Glutamatergic neuron (in vitro differentiated cells): ENCODE results near the gene NUDT14. TPM values are rescaled to one million over a fixed set of nuclear protein-coding genes. Genes with fewer than 3 reads are reported as not detected.

Source experiments
- DNase-seq: peaks from one replicate; pipeline ENCODE4 v3.0.0; 2022
- H3K27ac Mint-ChIP-seq: one replicate; pipeline ENCODE4 v1.8.0; 2020; ENCODE audit warnings: mild to moderate bottlenecking, mixed read lengths, inconsistent platforms; ENCODE audit not compliant: unreplicated experiment
- H3K27me3 Mint-ChIP-seq: one replicate; pipeline ENCODE4 v1.8.0; 2020; ENCODE audit warnings: mild to moderate bottlenecking, moderate library complexity, mixed read lengths, inconsistent platforms; ENCODE audit not compliant: unreplicated experiment
- H3K36me3 Mint-ChIP-seq: one replicate; pipeline ENCODE4 v1.8.0; 2020; ENCODE audit warnings: mild to moderate bottlenecking, mixed read lengths, inconsistent platforms; ENCODE audit not compliant: unreplicated experiment
- H3K4me1 Mint-ChIP-seq: one replicate; pipeline ENCODE4 v1.8.0; 2020; ENCODE audit warnings: mild to moderate bottlenecking, low read depth, mixed read lengths, inconsistent platforms; ENCODE audit not compliant: unreplicated experiment
- H3K4me3 Mint-ChIP-seq: one replicate; pipeline ENCODE4 v1.8.0; 2020; ENCODE audit warnings: mild to moderate bottlenecking, mixed read lengths, inconsistent platforms; ENCODE audit not compliant: unreplicated experiment
- H3K9me3 Mint-ChIP-seq: one replicate; pipeline ENCODE4 v1.8.0; 2020; ENCODE audit warnings: mild to moderate bottlenecking, moderate library complexity, mixed read lengths, inconsistent platforms; ENCODE audit not compliant: unreplicated experiment
- total RNA-seq: library from RNA; stranded (reverse); fragmentation: NEBNext Ultra II Directional; extraction: Animal tissue kit (Norgen Biotek cat#: 25700); gene quantifications from one replicate; pipeline ENCODE4 v1.2.1, GENCODE V29; 2021; ENCODE audit not compliant: unreplicated experiment
- TF ChIP-seq, protein P1 (sequence below): fragments of 200-600 bp; sonication (generic); IDR thresholded peaks from one replicate; pipeline ENCODE4 v1.5.0; 2021; ENCODE audit not compliant: partially characterized antibody, unreplicated experiment

Gene NUDT14
- total RNA-seq, 1 donor from 2014 or later, result 114 TPM

DNA sequence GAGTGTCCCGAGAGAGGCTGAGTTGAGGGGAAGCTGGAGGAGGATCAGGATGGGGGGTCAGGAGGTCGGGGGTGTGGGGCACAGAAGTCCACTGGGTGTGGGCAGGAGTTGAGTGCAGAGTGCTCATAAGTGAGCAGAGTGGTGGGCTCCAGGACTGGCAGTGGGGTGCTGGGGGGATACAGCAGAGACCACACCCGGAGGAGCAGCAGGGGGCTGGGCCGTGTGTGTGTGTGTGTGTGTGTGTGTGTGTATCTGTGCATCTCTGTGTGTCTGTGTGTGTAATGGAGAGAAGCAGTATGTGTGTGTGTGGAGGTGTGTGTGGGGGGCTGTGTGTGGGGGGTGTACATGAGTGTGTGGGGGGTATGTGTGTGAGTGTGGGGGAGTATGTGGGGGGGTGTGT is 4.9 kb upstream of the NUDT14 start:
- Mint-ChIP-seq H3K36me3 (peaks cover 6% of the 10 kb centered on the region), H3K27me3 (peaks cover 8% of the 10 kb centered on the region), H3K9me3 (peaks cover 5% of the 10 kb centered on the region), H3K4me1 (peaks cover 5% of the 10 kb centered on the region), H3K27ac (no peak overlapping the region), H3K4me3 (no peak overlapping the region)
- TF ChIP-seq, protein P1, sequence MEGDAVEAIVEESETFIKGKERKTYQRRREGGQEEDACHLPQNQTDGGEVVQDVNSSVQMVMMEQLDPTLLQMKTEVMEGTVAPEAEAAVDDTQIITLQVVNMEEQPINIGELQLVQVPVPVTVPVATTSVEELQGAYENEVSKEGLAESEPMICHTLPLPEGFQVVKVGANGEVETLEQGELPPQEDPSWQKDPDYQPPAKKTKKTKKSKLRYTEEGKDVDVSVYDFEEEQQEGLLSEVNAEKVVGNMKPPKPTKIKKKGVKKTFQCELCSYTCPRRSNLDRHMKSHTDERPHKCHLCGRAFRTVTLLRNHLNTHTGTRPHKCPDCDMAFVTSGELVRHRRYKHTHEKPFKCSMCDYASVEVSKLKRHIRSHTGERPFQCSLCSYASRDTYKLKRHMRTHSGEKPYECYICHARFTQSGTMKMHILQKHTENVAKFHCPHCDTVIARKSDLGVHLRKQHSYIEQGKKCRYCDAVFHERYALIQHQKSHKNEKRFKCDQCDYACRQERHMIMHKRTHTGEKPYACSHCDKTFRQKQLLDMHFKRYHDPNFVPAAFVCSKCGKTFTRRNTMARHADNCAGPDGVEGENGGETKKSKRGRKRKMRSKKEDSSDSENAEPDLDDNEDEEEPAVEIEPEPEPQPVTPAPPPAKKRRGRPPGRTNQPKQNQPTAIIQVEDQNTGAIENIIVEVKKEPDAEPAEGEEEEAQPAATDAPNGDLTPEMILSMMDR, result no peak
- no peak for DNase-seq

DNA sequence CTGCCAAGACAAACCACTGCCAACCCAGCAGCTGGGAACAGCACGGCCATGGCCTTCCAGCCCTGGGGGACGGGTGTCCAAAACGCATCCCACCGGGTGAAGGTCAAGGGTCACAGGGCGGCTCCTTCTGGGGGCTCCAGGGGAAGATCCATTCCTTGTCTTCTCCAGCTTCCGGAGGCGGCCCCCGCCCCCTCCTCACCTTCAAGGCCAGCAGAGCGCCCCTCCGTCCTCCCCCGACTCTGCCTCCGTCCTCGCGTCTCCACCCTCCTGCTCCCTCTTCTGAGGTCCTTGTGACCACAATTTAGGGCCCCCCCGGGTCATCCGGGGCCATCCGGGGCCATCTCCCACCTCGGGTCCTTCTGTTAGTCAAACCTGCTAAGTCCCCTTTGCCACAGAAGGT is 3.9 kb upstream of the NUDT14 start:
- Mint-ChIP-seq H3K4me1 (peaks cover 6% of the 10 kb centered on the region), H3K4me3 (no peak overlapping the region), H3K9me3 (peaks cover 6% of the 10 kb centered on the region), H3K27ac (no peak overlapping the region), H3K27me3 (peaks cover 8% of the 10 kb centered on the region), H3K36me3 (peaks cover 6% of the 10 kb centered on the region)
- no peak for DNase-seq
- TF ChIP-seq, protein P1, result no peak

DNA sequence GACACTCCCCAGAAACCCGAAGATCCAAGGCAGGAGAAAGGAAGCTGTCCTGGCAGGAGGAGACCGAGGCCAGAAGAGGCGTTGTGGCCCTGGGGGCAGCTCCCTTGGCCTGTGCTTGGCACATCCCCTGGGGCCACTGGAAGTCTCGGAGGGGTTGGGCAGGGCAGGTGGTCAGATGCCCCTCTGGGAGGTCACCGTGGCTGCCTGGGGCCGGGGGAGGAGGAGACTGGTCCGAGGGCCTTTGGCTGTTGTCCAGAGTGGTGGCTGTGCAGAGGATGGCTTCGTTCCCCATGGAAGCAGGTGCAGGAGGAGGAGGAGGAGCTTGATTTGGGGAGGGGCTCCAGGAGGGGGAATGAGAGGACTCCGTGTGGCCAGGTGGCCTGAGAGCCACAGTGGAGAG is 3.3 kb upstream of the NUDT14 start:
- H3K27me3 Mint-ChIP-seq, result peaks cover 8% of the 10 kb centered on the region
- H3K27ac Mint-ChIP-seq, result no peak overlapping the region
- DNase-seq, result no peak
- TF ChIP-seq, protein P1, result no peak
- peaks cover 8% of the 10 kb centered on the region for H3K9me3 Mint-ChIP-seq
- peaks cover 6% of the 10 kb centered on the region for H3K36me3 Mint-ChIP-seq
- H3K4me1 Mint-ChIP-seq, result peaks cover 8% of the 10 kb centered on the region
- H3K4me3 Mint-ChIP-seq, result no peak overlapping the region

DNA sequence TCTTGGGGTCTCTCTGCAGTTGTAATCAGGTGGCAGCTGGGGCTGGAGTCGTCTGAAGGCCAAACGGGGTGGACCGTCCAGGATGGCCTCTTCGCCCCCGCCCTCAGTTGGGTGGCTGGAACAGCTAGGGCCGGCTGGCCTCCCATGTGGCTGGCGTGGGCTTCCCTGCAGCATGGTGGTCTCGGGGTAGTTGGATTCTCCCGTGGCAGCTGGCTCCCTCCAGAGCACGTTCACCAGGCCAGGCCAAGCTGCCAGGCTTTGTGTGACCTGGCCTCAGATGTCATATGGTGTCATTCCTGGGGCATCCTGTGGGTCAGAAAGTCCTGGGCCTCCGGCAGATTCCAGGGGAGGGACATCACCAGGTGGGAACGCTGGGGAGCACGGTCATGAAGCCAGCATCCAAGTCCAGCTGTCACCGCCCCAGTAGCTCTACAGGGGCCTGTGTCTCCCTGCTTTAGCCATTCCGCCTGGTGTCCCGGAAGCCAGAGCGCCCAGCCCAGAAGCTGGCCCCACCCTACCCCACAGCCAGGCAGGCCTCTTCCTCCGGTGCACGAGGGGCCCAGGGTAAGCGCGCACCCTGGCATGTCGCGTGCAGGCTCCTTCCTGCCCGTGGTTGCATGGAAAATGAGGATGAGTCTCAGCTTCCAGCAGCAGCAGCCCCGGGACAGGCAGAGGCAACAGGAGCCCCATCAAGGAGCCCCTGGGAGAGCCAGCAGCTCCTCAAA is 1.3 kb upstream of the NUDT14 start:
- no peak for DNase-seq
- Mint-ChIP-seq H3K9me3 (peaks cover 9% of the 10 kb centered on the region), H3K4me1 (peaks cover 16% of the 10 kb centered on the region), H3K27me3 (peaks cover 4% of the 10 kb centered on the region), H3K36me3 (no peaks in the 10 kb centered on the region), H3K27ac (peak overlapping the region; percentile 15), H3K4me3 (peak overlapping the region; percentile 55)
- TF ChIP-seq, protein P1, result no peak

DNA sequence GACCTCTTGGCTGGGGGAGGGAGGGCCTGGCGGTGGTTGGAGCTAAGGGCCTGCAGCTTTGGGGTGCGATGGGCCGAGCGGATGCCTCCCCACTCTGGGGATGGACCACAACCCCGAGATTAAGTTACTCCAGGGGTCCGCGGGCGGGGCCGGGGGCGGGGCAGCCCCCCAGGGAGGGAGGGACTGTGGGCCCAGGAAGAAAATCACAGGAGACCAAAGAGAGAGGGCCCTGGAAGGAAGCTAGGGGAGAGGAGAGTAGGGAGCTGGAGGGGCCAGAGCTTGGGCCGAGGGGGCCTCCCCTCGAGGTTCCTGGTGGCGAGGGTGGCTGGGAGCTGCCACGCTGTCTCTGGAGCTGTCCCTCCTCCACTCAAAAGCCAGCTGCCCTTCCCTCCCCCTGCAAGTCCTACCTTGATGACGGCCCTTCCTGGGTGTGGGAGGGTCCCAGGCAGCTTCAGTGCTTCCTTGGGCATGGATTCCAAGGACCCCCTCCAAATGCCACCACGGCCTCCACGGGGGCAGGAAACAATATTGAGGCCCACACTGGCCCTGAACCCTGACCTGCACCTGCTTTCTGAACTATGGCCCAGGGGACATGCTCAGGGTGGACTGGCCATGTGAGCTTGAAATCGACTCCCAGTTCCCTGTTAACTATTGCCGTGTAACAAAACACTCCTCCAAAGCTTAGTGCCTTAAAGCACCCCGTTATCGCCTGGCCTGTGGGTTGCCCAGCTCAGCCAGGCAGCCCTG is 610 bp upstream of the NUDT14 start:
- no peak for DNase-seq
- Mint-ChIP-seq H3K27ac (peak overlapping the region; percentile 15), H3K4me3 (peak overlapping the region; percentile 55), H3K4me1 (peaks cover 20% of the 10 kb centered on the region), H3K9me3 (peaks cover 9% of the 10 kb centered on the region), H3K27me3 (peaks cover 5% of the 10 kb centered on the region), H3K36me3 (no peaks in the 10 kb centered on the region)
- TF ChIP-seq, protein P1, result no peak
